Coronary artery (tissue), 2 donors: Measurements from ENCODE around the gene HACD2.
A peak's percentile ranks its signal among the peaks of the same experiment; 100 is the strongest.

Source experiments
- DNase-seq: peaks from one replicate; pipeline ENCODE4 v3.0.0-alpha.2; 2017; ENCODE audit warnings: low spot score
- H3K27ac ChIP-seq, 2 donors: fragments of 200-600 bp; sonication (generic); one replicate each; pipeline ENCODE4 v1.5.1; 2016 to 2019
- H3K4me3 ChIP-seq: fragments of 200-600 bp; sonication (generic); 2 replicates; pipeline ENCODE4 v1.5.1; 2016; ENCODE audit warnings: mild to moderate bottlenecking, moderate library complexity
- TF ChIP-seq, protein P1 (sequence below): fragments of 200-600 bp; sonication (generic); IDR thresholded peaks from one replicate; pipeline ENCODE4 v1.5.1; 2019; ENCODE audit warnings: antibody characterized with exemption

HACD2 gene

DNA sequence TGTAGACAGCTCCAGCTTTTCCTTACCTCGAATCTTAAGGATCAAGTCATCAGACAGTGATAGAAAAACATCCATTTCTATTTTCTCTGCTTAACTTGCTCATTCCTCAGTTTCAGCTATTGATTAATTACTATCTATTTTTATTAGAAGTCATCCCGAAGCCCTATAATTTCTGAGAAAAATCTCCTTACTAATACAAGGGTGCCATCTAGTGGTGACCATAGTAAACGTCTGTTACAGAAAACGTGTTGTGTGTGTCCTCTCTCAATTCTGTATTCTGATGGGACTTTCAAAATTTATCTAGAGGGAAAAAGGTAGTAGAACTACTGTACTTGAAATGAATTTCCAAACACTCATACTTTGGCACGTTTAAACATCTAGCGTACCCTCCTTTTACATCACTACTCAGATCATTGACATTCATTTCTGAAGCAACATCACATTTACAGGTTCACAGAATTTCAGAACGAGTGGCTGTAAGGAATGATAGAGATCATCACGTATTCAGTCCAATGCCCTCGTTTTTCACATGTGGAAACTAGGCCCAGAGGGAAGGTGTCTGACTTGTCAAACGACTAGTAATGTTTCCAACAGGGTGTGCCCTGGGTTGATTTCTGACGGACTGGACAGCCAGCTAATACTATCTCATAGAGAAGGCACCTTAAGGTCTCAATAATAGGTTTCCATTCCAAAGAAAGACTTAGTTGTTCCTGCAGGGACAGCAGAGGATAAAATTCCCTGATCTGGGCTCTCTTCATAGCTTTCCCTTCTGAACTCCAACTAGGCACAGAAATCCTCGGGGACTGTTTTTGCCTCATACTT, 25.6 kb downstream of the HACD2 start:
- Histone ChIP-seq H3K27ac (no peak overlapping the region), H3K4me3 (no peak overlapping the region)
- DNase-seq: no peak
- TF ChIP-seq, protein P1, sequence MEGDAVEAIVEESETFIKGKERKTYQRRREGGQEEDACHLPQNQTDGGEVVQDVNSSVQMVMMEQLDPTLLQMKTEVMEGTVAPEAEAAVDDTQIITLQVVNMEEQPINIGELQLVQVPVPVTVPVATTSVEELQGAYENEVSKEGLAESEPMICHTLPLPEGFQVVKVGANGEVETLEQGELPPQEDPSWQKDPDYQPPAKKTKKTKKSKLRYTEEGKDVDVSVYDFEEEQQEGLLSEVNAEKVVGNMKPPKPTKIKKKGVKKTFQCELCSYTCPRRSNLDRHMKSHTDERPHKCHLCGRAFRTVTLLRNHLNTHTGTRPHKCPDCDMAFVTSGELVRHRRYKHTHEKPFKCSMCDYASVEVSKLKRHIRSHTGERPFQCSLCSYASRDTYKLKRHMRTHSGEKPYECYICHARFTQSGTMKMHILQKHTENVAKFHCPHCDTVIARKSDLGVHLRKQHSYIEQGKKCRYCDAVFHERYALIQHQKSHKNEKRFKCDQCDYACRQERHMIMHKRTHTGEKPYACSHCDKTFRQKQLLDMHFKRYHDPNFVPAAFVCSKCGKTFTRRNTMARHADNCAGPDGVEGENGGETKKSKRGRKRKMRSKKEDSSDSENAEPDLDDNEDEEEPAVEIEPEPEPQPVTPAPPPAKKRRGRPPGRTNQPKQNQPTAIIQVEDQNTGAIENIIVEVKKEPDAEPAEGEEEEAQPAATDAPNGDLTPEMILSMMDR: peak; percentile 88

DNA sequence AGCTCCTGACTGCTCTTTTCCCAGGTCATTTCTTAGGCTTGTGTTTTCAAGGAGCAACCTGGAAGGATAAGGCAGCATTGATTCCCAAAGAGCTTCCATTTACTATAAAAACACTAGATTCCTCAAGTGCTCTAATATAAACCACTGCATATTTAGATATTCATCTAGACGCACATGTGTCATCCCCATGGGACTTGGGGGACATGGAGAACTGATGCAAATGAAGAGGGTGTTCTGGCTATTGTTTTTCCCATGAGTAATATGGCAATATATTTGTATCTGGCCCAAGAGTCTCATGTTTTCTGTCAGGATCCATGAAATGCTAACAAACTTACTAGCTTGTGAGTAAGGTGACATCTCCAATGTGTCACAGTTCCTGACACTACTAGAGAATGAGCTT, 31.3 kb downstream of the HACD2 start:
- TF ChIP-seq, protein P1: no peak
- no peak overlapping the region for H3K27ac ChIP-seq
- no peak overlapping the region for H3K4me3 ChIP-seq
- DNase-seq: no peak

DNA sequence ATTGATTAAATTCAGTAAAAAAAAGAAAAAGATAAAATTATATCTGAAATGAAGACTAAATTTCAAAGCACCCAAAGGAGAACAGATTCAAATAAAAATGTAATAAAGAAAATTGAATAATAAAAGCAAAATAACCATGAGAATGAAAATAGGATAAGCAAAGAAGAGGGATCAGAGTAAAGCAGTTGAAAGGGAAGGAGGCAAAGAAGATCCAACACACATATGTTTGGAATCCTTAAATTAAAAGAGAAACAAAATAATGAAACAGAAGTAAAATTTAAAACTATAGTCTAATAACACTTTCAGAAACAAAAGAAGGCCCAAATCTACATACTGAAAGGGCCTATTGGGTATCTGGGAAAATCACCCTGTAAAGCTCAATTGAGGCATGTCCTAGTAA, 32.1 kb downstream of the HACD2 start:
- H3K27ac ChIP-seq: no peak overlapping the region
- TF ChIP-seq, protein P1: no peak
- no peak overlapping the region for H3K4me3 ChIP-seq
- DNase-seq: no peak

DNA sequence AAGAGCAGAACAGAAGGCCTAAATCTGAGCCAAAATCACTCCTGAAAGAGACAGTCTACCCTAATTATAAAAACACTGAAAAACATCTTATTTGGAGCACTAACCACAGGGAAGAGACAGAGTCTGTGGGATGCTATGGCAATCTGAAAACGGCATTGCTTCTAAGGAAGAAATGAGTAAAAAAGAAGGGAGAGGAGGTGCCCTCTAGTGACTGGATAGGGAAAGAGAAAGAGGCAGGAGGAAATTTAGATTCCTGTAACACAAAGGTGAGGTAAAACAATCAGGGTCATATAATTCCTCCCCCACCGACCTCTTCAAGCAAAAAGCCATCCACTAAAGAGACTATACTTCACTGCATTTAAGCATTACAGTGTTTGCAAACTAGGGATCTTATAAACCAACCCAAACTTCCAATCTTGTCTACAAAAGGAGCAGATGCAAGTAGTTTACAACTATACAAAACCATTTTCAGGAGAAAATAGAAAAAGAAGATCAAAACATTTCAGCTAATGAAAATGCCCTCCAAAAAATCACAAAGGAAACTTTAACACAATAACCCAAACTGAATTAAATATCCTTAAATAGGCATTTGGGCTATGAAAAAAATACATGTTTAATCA, 32.6 kb downstream of the HACD2 start:
- TF ChIP-seq, protein P1: peak; percentile 30
- Histone ChIP-seq H3K27ac (no peak overlapping the region), H3K4me3 (no peak overlapping the region)
- DNase-seq: no peak

DNA sequence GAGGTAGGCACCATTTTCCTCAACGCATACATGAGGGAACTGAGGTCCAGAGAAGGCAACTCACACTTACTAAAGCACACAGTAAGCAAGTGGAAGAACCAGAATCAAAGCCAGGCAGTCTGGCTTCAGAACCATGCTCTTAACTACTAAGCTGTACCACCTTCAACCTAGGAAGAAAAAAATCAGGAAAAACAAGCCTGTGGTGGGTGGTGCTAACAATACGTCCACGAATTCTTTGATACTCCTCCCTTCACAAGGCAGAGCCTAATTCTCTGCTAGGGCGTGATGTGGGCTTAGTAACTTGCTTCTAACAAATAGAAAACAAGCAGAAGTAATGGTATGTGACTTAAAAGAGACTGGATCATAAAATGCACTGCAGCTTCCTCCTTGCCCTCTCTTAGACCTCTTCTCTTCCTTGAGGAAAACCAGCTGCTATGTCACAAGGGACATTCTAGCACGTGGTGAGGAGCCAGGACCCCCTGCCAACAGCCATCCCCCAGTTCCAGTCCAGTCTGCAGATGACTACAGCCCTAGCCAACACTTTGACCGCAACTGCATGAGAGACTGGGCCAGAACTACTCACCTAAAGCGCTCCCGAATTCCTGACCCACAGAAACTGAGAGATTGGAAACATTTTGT, 36.9 kb downstream of the HACD2 start:
- Histone ChIP-seq H3K27ac (no peak overlapping the region), H3K4me3 (no peak overlapping the region)
- no peak for DNase-seq
- TF ChIP-seq, protein P1: no peak

DNA sequence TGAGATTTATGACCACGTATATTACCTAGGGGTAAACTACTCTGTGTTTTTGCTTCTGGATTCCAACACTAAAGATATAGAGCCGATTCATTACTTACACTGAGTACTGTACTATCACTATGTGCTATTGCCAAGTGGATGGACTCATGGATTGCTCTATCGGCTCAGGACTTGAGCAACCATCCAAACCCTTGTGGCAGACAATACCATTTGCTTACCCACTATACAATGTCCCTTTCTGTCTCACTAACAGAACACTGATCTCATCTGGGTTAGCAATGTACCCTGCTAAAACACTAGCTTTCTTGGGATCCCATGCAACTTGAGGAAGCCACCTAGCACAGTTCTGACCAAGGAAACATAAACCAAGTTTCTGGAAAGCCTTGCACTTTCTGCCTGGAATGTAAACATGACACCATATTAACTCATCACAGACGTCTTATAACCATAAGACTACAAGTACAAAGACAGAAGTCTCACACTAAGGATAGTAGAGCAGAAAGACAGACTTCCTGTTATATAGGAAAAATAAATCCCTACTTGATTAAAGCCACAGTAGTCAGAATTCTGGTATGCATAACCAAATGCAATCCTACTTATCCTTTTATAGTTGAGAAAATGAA, 38.6 kb downstream of the HACD2 start:
- no peak for DNase-seq
- TF ChIP-seq, protein P1: no peak
- Histone ChIP-seq H3K4me3 (no peak overlapping the region), H3K27ac (no peak overlapping the region)
